ENCODE data around the gene LRG1. TPM values are rescaled to one million over a fixed set of nuclear protein-coding genes. Genes with fewer than 3 reads are reported as not detected.

The LRG1 gene
- total and polyA plus RNA-seq, 9 of the 15 experiments (the other 6 are each of a cell fraction or from before 2014, with no cell fraction given) = 1.5 to 11.9 (median 8.7) TPM

- H3K4me3 ChIP-seq = no peak overlapping the region
- BruUV-seq (replicated peaks) = no TSS peak
- H3K27me3 ChIP-seq (ENCODE audit: control insufficient read depth in 2 of 2, insufficient read depth in 2 of 2, low read length in 2 of 2) = peaks cover 24 to 47% of the 10 kb centered on the region in 2 experiments; a peak in 4 of 5 replicates
- H3K4me2 ChIP-seq (ENCODE audit: insufficient read depth, low read length) = no peak overlapping the region
- intact Hi-C loops (cut with micrococcal nuclease) (no loop called here), in situ Hi-C loops (cut with MboI) (no loop called here)
- H4K20me1 ChIP-seq (replicated peaks; ENCODE audit: control insufficient read depth, insufficient read depth, low read length) = no peaks in the 10 kb centered on the region
- CTCF ChIA-PET (ENCODE audit: low intra/inter-chr PET ratio) = no interaction called here
- peaks cover 0 to 34% of the 10 kb centered on the region in 2 experiments; a peak in 2 of 5 replicates for H3K4me1 ChIP-seq (replicated peaks in 1 of 2; ENCODE audit: control insufficient read depth in 2 of 2, insufficient read depth in 2 of 2, low read length in 2 of 2)
- WGBS (ENCODE audit: insufficient coverage, low coverage, missing lambda C conversion rate) = 33% methylated on average over 17 of the region's 17 CpGs
- POLR2A ChIA-PET = no interaction called here
- H3K9ac ChIP-seq (ENCODE audit: insufficient read depth in 1 of 2, low read depth in 2 of 2, low read length in 2 of 2) = no peak overlapping the region
- no peaks in the 10 kb centered on the region for H3K79me2 ChIP-seq (ENCODE audit: control insufficient read depth, insufficient read depth, low read length)
- no peaks in the 10 kb centered on the region for H3K36me3 ChIP-seq (ENCODE audit: control insufficient read depth, insufficient read depth, low read length)
- DNase-seq (ENCODE audit: extremely low read depth in 1 of 4, low spot score in 3 of 4) = no peak
- no peak for FAIRE-seq
- H2AFZ ChIP-seq (ENCODE audit: low read depth, low read length) = no peak overlapping the region
- TF ChIP-seq CHCHD3 (CRISPR knock-in tag; IDR thresholded peaks at IDR 0.05) (no peak), MCM3 (IDR thresholded peaks at IDR 0.05) (no peak), ZEB2 (IDR thresholded peaks at IDR 0.05) (no peak), PURB (CRISPR knock-in tag; IDR thresholded peaks at IDR 0.05; ENCODE audit: low read depth) (no peak), CBX3 (IDR thresholded peaks at IDR 0.05; ENCODE audit: borderline replicate concordance in 1 of 2, low read length in 2 of 2) (no peak), ELF2 (CRISPR knock-in tag; IDR thresholded peaks at IDR 0.05) (no peak)
- TF ChIP-seq, protein P1, sequence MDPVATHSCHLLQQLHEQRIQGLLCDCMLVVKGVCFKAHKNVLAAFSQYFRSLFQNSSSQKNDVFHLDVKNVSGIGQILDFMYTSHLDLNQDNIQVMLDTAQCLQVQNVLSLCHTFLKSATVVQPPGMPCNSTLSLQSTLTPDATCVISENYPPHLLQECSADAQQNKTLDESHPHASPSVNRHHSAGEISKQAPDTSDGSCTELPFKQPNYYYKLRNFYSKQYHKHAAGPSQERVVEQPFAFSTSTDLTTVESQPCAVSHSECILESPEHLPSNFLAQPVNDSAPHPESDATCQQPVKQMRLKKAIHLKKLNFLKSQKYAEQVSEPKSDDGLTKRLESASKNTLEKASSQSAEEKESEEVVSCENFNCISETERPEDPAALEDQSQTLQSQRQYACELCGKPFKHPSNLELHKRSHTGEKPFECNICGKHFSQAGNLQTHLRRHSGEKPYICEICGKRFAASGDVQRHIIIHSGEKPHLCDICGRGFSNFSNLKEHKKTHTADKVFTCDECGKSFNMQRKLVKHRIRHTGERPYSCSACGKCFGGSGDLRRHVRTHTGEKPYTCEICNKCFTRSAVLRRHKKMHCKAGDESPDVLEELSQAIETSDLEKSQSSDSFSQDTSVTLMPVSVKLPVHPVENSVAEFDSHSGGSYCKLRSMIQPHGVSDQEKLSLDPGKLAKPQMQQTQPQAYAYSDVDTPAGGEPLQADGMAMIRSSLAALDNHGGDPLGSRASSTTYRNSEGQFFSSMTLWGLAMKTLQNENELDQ (CRISPR knock-in tag; IDR thresholded peaks at IDR 0.05; ENCODE audit: borderline replicate concordance) = no peak
- no peak for ATAC-seq
- no peaks in the 10 kb centered on the region for H3K9me1 ChIP-seq (ENCODE audit: control insufficient read depth, insufficient read depth, low read length)
- no peak overlapping the region for H3K27ac ChIP-seq (ENCODE audit: extremely low read depth, low read depth, low read length)
- no peaks in the 10 kb centered on the region for H3K9me3 ChIP-seq (replicated peaks; ENCODE audit: control insufficient read depth, insufficient read depth, low read depth, low read length)
Measured at GRCh38 chr19:4513248-4513647, 26.6 kb downstream of the LRG1 start.
